Umbilical cord (tissue), 2 donors: Measurements from ENCODE around the gene ADNP2. TPM values are rescaled to one million over a fixed set of nuclear protein-coding genes. Genes with fewer than 3 reads are reported as not detected.

Experiments used
- DNase-seq: peaks from one replicate; pipeline ENCODE4 v3.0.0-alpha.2; 2015; ENCODE audit warnings: low spot score
- total RNA-seq: library from RNA; depleted of rRNA; stranded (reverse); fragments of >200 nt; gene quantifications from one replicate; pipeline ENCODE4 v1.2.3, GENCODE V29; 2014; ENCODE audit warnings: low replicate concordance; ENCODE audit not compliant: insufficient read depth

The ADNP2 gene, protein sequence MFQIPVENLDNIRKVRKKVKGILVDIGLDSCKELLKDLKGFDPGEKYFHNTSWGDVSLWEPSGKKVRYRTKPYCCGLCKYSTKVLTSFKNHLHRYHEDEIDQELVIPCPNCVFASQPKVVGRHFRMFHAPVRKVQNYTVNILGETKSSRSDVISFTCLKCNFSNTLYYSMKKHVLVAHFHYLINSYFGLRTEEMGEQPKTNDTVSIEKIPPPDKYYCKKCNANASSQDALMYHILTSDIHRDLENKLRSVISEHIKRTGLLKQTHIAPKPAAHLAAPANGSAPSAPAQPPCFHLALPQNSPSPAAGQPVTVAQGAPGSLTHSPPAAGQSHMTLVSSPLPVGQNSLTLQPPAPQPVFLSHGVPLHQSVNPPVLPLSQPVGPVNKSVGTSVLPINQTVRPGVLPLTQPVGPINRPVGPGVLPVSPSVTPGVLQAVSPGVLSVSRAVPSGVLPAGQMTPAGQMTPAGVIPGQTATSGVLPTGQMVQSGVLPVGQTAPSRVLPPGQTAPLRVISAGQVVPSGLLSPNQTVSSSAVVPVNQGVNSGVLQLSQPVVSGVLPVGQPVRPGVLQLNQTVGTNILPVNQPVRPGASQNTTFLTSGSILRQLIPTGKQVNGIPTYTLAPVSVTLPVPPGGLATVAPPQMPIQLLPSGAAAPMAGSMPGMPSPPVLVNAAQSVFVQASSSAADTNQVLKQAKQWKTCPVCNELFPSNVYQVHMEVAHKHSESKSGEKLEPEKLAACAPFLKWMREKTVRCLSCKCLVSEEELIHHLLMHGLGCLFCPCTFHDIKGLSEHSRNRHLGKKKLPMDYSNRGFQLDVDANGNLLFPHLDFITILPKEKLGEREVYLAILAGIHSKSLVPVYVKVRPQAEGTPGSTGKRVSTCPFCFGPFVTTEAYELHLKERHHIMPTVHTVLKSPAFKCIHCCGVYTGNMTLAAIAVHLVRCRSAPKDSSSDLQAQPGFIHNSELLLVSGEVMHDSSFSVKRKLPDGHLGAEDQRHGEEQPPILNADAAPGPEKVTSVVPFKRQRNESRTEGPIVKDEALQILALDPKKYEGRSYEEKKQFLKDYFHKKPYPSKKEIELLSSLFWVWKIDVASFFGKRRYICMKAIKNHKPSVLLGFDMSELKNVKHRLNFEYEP
- 14.4 TPM for total RNA-seq

DNA sequence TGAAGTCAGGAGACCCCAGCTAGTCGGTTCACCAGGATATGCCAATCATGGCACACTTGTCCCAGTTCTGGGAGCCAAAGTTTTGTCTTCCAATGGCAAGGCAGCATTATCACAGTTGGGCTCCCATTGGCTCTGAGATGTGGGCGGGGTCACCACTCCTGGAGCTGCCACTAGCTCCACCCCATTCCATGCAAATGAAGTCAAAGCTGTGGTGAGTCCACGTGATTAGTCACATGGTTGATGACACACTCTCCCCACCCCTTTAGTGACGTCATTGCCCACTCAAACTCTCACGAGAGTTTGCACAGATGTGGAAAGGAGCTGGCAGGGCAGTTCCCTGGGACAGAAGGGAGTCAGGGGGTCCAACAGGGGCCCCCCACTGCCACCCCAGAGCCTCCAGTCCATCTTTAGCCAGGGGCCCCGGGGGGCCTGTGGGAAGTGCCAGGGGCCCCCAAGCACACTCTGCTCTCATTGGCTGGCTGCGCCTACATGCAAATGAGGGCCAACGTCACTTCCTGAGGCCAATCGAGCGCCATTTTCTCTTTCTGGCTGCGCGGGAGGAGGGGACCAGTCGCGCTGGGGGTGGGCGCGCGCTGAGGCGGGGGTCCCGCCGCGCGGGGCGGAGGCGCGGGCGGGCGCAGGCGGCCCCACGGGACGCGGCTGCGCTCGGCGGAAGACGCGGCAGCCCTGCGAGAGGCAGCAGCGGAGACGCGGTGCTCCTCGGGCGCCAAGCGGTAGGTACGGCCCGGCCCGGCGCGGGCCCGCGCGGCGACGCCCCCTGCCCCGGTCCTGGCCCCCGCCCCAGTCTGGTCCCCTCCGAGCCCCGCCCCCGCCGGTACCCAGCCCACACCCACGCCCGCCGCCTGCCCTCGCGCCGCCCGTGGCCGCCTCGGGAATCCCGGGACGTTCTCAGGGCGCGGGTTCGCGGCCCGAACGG, at the start of gene ADNP2:
Gene ADNP2, plus strand, starts transcription at position 524 of the 937 bp plus-strand sequence. CDS start 8,281 bp downstream, outside the sequence.
- peak; percentile 92 for DNase-seq

DNA sequence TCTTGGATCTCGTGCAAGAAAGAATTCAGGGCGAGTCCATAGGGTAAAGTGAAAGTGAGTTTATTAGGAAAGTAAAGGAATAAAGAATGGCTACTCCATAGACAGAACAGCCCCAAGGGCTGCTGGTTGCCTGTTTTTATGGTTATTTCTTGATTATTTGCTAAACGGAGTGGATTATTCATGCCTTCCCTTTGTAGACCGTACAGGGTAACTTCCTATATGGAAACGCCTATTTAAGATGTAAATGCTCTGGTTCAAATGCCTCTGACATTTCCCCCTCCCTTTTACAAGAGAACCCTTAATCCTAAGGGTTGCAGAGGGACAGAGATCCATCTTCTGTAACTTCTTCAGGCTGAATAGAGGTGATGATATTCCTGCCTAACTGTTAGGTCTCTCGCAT, 49.1 kb upstream of the ADNP2 start:
- DNase-seq = no peak

DNA sequence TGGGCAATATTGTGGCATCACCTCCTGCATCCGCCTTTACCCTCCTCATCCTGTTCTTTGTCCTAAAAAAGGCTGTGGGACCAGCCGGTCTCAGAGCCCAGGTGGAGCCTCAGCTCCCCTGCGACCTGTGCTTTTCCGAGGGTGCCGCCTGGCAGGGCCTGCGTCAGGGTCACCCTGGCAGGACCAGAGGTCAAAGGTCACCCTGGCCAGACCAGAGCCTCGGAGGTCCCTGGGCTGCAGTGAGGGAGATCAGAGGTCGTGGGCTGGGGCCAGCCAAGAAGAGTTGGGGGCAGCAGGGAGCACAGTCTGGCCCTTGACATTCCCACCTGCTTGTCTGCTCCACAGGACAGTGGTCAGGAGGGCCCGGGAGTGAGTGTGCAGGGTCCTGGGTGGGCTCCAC, 43.4 kb upstream of the ADNP2 start:
- no peak for DNase-seq

GRCh38 chr18:80067321-80067720, 41.7 kb upstream of the ADNP2 start:
- no peak for DNase-seq

GRCh38 chr18:80067897-80068296, 41.2 kb upstream of the ADNP2 start:
- DNase-seq = no peak

GRCh38 chr18:80068571-80069272, 40.3 kb upstream of the ADNP2 start:
- DNase-seq = no peak

DNA sequence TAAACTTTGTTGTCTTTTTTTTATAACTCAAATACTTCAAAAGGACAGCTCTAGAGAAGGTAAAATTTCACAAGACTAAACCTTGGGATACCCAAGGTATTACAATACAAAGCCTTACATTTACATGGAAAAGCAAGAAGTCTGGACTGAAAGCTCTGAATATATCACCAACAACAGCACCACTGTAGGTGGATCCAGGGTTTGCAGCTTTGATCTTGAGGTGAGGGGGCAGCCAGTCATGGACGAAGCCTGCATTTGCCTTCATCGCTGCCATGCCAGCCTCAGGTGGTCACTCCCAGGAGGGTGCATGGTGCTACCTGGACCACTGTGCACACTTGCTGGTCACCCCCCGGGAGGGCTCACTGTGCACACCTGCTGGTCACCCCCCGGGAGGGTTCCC, 38.2 kb upstream of the ADNP2 start:
- DNase-seq = no peak

DNA sequence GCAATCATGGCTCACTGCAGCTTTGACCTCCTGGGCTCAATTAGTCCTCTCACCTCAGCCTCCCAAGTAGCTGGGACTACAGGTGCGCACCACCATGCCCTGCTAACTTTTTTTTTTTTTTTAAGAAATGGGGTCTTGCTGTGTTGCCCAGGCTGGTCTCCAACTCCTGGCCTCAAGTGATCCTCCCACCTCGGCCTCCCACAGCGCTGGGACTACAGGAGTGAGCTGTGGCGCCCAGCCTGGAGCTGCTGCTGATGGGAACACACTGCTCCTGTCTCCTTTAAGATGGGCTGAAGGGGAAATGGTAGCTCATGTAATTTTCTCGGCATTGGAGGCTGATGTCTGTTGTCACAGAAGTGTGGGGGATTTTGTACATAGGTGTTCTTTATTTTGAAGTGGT, 34.9 kb upstream of the ADNP2 start:
- no peak for DNase-seq

DNA sequence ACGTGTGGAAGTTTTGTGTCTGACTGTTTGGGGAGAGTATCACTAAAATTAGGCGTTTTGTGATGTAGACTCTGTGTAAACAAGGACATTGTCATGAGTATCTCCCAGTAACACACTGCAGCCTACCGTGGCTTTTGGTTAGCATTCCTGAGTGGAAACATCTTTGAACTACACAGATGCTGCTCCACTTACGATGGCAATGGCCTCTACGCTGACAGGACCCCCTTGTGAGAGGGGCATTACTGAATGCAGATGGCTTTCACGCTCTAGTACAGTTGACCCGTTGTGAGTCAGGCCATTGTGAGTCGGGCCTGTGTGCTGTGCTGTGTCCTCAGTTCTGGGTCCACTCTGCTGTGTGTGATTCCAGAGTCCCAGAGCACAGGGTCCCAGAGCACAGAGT, 34.4 kb upstream of the ADNP2 start:
- no peak for DNase-seq

DNA sequence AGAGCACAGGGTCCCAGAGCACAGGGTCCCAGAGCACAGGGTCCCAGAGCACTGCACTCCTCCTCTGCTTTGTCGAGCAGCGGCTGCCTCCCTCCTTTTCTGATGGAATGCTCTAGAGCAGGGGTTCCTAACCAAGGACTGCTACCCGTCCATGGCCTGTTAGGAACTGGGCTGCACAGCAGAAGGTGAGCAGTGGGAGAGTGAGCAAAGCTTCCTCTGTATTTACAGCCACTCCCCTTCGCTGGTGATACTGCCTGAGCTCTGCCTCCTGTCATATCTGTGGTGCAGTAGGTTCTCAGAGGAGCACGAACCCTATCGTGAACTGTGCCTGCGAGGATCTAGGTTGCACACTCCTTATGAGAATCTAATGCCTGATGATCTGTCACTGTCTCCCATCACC, 33.1 kb upstream of the ADNP2 start:
- DNase-seq = no peak

GRCh38 chr18:80076379-80076778, 32.7 kb upstream of the ADNP2 start:
- DNase-seq = no peak

DNA sequence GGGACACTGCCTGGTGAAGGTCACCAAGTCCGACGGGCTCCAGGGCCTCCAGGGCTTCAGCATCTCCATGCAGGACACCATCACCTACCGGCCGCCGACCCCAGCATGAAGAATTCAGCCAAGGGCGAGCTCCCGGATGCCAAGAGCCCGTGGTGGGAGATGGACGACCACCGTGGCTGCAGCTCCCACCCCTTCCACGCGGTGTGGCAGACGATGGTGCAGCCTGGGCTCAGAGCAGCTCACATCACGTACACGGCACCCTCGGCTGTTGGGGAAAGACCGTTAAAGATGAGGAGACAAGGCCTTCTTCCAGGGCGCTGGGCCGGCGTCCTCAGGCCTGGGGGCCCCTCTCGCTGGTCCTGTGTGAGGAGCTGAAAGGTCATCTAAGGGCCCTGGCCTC, 31.2 kb upstream of the ADNP2 start:
- DNase-seq = no peak

DNA sequence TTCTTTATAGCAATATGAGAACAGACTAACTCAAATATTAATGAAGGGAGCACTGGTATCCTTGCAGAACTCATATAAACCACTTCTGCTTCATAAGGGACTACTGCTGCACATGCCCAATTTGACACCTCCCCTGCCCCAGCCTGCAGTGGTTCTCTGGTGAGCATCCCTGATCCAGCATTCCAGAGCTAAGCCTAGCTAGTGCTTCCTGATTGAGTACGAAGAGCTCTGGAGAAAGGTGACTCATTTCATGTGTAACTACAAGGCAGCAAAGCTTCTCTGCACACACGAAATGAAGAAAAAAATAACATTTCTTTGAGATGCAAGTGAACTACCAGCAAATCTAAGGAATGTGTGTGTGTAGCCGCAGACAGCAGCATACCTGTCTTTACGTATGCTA, 22.8 kb upstream of the ADNP2 start:
- no peak for DNase-seq

- no peak for DNase-seq
Measured at GRCh38 chr18:80088036-80088435, 21.0 kb upstream of the ADNP2 start.

- no peak for DNase-seq
Measured at GRCh38 chr18:80088823-80089222, 20.2 kb upstream of the ADNP2 start.

DNA sequence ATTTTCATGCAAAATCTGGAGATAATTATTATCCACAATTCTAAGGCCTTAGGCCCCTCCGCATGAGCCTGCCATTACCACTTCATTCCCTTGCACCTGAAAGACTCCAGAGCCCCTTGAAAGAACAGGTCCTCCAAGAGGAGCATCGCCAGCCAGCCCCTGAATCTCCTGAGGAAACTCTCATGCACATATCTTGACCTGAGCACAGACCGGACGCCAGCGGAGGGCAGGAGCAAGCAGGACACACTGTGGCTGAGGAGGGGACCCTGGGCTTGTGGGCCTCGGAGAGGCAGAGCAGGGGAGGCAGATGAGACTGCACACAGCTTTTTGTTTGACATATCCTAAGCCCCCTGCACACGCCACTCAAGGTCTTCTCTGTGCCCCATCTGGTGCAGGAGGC, 13.6 kb upstream of the ADNP2 start:
- no peak for DNase-seq

GRCh38 chr18:80096032-80096565, 13.0 kb upstream of the ADNP2 start:
- DNase-seq = no peak

DNA sequence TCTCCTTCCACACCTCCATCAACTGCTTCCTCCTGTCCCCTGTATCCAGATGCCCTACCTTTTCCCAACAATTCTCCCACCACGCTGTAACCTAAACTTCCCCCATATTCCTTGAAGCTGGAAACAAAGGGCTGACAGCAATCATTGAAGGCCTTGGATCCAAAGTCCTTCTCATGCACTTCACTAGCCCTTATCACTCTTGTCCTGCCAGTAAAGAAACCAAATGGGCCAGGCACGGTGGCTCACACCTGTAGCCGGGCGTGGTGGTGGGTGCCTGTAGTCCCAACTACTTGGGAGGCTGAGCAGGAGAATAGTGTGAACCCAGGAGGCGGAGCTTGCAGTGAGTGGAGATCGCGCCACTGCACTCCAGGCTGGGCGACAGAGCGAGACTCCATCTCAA, 11.9 kb upstream of the ADNP2 start:
- no peak for DNase-seq

GRCh38 chr18:80103231-80103630, 5.8 kb upstream of the ADNP2 start:
- no peak for DNase-seq

DNA sequence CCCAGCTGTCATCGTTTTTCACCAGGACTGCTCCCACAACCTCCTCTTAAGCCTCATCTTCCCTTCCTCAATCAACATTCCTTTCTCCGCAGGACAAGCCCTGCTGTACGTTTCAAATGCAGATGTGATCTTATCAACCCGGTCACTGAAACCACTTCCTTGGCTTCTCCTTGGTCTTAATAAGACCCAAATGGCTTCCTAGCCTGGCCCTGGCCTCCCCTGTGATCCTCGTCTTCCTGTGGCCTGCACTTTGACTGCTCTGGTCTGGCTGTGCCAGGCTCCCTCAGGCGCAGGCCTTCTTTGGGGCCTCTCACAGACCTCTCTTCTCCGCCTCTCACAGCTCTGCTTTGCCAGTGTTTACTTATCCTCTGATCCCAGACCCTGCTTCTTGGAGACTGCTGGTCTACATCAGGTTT, 4.7 kb upstream of the ADNP2 start:
- peak; percentile 74 for DNase-seq
